ENCODE data around the gene STK32B. TPM values are rescaled to one million over a fixed set of nuclear protein-coding genes. Genes with fewer than 3 reads are reported as not detected.

Gene STK32B
- total and polyA plus RNA-seq, 2 experiments from 2014 or later: 0.71 to 2.3 TPM

- Histone ChIP-seq H2AFZ (no peak overlapping the region), H3K36me3 (ENCODE audit: insufficient read depth) (no peaks in the 10 kb centered on the region), H3K27me3 (ENCODE audit: insufficient read depth) (no peaks in the 10 kb centered on the region), H4K20me1 (replicated peaks; ENCODE audit: insufficient read depth) (no peaks in the 10 kb centered on the region), H3K27ac (ENCODE audit: low read depth) (no peak overlapping the region), H3K4me3 (no peak overlapping the region), H3F3A (replicated peaks; ENCODE audit: low read depth) (no peaks in the 10 kb centered on the region), H3K79me2 (replicated peaks; ENCODE audit: insufficient read depth) (no peaks in the 10 kb centered on the region), H3K9me2 (ENCODE audit: insufficient read depth) (no peaks in the 10 kb centered on the region), H3K4me2 (no peak overlapping the region), H3K4me1 (ENCODE audit: insufficient read depth) (no peaks in the 10 kb centered on the region)
- Mint-ChIP-seq H3K27ac (no peak overlapping the region), H3K4me1 (no peaks in the 10 kb centered on the region), H3K4me3 (no peak overlapping the region), H3K27me3 (ENCODE audit: insufficient read depth, low read depth, poor library complexity) (peaks cover 4% of the 10 kb centered on the region), H3K9me3 (peaks cover 8% of the 10 kb centered on the region; the same call in 2 of the 3 replicates), H3K36me3 (ENCODE audit: low read depth) (no peaks in the 10 kb centered on the region; the same call in 2 of the 3 replicates)
- TF ChIP-seq, protein P1, sequence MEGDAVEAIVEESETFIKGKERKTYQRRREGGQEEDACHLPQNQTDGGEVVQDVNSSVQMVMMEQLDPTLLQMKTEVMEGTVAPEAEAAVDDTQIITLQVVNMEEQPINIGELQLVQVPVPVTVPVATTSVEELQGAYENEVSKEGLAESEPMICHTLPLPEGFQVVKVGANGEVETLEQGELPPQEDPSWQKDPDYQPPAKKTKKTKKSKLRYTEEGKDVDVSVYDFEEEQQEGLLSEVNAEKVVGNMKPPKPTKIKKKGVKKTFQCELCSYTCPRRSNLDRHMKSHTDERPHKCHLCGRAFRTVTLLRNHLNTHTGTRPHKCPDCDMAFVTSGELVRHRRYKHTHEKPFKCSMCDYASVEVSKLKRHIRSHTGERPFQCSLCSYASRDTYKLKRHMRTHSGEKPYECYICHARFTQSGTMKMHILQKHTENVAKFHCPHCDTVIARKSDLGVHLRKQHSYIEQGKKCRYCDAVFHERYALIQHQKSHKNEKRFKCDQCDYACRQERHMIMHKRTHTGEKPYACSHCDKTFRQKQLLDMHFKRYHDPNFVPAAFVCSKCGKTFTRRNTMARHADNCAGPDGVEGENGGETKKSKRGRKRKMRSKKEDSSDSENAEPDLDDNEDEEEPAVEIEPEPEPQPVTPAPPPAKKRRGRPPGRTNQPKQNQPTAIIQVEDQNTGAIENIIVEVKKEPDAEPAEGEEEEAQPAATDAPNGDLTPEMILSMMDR (conservative IDR thresholded peaks at IDR 0.05; ENCODE audit: low read depth in 2 of 2): no peak
- TF ChIP-seq CREB1 (CRISPR knock-in tag; IDR thresholded peaks at IDR 0.05; ENCODE audit: low read depth) (no peak), POLR2AphosphoS5 (IDR thresholded peaks at IDR 0.05; ENCODE audit: low read depth) (no peak), EZH2 (IDR thresholded peaks at IDR 0.05; ENCODE audit: low read depth, unreplicated experiment) (no peak), ZNF331 (CRISPR knock-in tag; IDR thresholded peaks at IDR 0.05; ENCODE audit: low read depth) (no peak), JUNB (IDR thresholded peaks at IDR 0.05; ENCODE audit: unreplicated experiment) (no peak)
- DNase-seq (ENCODE audit: low spot score) (no peak), ATAC-seq (no peak)
Observed at GRCh38 chr4:5381961-5382441, 330.7 kb downstream of the STK32B start.

DNA sequence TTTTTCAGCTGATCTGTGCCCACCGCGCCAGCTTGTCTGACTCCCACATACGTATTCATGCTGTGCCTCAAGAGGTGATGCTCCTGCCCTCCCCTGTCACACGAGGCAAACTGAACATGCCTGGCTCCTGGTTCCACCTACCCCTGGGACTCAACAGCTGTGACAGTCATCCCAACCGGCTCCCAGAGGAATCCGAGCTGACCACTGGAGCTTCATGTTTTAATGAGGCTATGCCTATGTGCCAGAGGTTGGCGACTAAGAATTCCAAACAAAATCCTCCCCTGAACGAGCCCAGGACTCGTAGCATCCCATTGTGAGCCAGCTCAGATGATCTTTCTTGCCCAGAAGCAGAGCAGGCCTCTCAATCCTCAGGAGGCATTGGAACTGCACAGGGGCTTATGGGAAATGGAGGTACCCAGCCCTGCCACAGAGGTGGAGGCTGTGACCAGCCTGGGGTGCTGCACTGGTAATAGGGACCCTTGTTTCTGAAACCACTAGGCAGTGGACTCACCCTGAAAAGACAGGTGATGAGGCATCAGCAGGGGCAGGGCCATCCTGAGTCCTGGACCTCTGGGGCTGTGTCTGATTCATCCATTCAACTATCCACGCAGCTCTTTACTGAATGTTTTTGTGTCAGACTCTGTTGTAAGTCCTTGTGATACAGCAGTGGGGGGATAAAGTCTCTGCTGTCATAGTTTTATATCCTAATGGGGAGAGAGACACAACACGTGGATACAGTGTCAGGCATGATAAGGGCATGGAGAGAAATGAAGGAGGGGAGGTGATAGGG, 332.1 kb downstream of the STK32B start:
- H3F3A ChIP-seq (replicated peaks; ENCODE audit: low read depth): no peaks in the 10 kb centered on the region
- H3K4me2 ChIP-seq: no peak overlapping the region
- no peaks in the 10 kb centered on the region for H3K27me3 ChIP-seq (ENCODE audit: insufficient read depth)
- H3K4me1 ChIP-seq (ENCODE audit: insufficient read depth): no peaks in the 10 kb centered on the region
- H3K9me2 ChIP-seq (ENCODE audit: insufficient read depth): no peaks in the 10 kb centered on the region
- H3K4me3 ChIP-seq: no peak overlapping the region
- H3K27ac ChIP-seq (ENCODE audit: low read depth): no peak overlapping the region
- DNase-seq (ENCODE audit: low spot score): no peak
- Mint-ChIP-seq H3K9me3 (no peaks in the 10 kb centered on the region), H3K4me1 (no peaks in the 10 kb centered on the region), H3K27me3 (ENCODE audit: insufficient read depth, low read depth, poor library complexity) (peaks cover 4% of the 10 kb centered on the region), H3K27ac (no peak overlapping the region), H3K4me3 (no peak overlapping the region), H3K36me3 (ENCODE audit: low read depth) (no peaks in the 10 kb centered on the region; the same call in 2 of the 3 replicates)
- H3K36me3 ChIP-seq (ENCODE audit: insufficient read depth): no peaks in the 10 kb centered on the region
- TF ChIP-seq, protein P2, sequence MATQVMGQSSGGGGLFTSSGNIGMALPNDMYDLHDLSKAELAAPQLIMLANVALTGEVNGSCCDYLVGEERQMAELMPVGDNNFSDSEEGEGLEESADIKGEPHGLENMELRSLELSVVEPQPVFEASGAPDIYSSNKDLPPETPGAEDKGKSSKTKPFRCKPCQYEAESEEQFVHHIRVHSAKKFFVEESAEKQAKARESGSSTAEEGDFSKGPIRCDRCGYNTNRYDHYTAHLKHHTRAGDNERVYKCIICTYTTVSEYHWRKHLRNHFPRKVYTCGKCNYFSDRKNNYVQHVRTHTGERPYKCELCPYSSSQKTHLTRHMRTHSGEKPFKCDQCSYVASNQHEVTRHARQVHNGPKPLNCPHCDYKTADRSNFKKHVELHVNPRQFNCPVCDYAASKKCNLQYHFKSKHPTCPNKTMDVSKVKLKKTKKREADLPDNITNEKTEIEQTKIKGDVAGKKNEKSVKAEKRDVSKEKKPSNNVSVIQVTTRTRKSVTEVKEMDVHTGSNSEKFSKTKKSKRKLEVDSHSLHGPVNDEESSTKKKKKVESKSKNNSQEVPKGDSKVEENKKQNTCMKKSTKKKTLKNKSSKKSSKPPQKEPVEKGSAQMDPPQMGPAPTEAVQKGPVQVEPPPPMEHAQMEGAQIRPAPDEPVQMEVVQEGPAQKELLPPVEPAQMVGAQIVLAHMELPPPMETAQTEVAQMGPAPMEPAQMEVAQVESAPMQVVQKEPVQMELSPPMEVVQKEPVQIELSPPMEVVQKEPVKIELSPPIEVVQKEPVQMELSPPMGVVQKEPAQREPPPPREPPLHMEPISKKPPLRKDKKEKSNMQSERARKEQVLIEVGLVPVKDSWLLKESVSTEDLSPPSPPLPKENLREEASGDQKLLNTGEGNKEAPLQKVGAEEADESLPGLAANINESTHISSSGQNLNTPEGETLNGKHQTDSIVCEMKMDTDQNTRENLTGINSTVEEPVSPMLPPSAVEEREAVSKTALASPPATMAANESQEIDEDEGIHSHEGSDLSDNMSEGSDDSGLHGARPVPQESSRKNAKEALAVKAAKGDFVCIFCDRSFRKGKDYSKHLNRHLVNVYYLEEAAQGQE (IDR thresholded peaks at IDR 0.05; ENCODE audit: unreplicated experiment): no peak
- TF ChIP-seq, protein P1 (conservative IDR thresholded peaks at IDR 0.05; ENCODE audit: low read depth in 2 of 2): no peak
- TF ChIP-seq NANOG (IDR thresholded peaks at IDR 0.05; ENCODE audit: borderline replicate concordance) (no peak), EZH2phosphoT487 (IDR thresholded peaks at IDR 0.05; ENCODE audit: unreplicated experiment) (no peak), EZH2 (IDR thresholded peaks at IDR 0.05; ENCODE audit: low read depth, unreplicated experiment) (no peak)
- H4K20me1 ChIP-seq (replicated peaks; ENCODE audit: insufficient read depth): no peaks in the 10 kb centered on the region
- no peaks in the 10 kb centered on the region for H3K79me2 ChIP-seq (replicated peaks; ENCODE audit: insufficient read depth)
- no peak for ATAC-seq
- no peak overlapping the region for H2AFZ ChIP-seq
